Ascending aorta (tissue), 2 donors: ENCODE results near the gene FOXO1. TPM values are rescaled to one million over a fixed set of nuclear protein-coding genes. Genes with fewer than 3 reads are reported as not detected.

ENCODE experiments used
- DNase-seq, 2 donors: peaks; one replicate each; pipeline ENCODE4 v3.0.0-alpha.2; 2019; ENCODE audit warnings: low spot score in 2 of 2
- H3K27ac ChIP-seq, 2 donors: fragments of 200-600 bp; sonication (generic); one replicate each; pipeline ENCODE4 v1.5.1; 2016 to 2017; ENCODE audit warnings: mild to moderate bottlenecking in 1 of 2
- H3K27me3 ChIP-seq: fragments of 200-600 bp; sonication (generic); one replicate; pipeline ENCODE4 v1.5.1; 2017
- H3K36me3 ChIP-seq, 2 donors: fragments of 200-600 bp; sonication (generic); one replicate each; pipeline ENCODE4 v1.5.1; 2016
- H3K4me1 ChIP-seq, 2 donors: fragments of 200-600 bp; sonication (generic); one replicate each; pipeline ENCODE4 v1.5.1; 2016 to 2017; ENCODE audit warnings: mild to moderate bottlenecking in 1 of 2
- H3K4me3 ChIP-seq, 2 donors: fragments of 200-600 bp; sonication (generic); one replicate each; pipeline ENCODE4 v1.5.1; 2016 to 2017; ENCODE audit warnings: mild to moderate bottlenecking in 1 of 2
- H3K9me3 ChIP-seq, 2 donors: fragments of 200-600 bp; sonication (generic); one replicate each; pipeline ENCODE4 v1.5.1; 2016
- intact Hi-C: fragments of 100-400 bp; cut with DNase I; formaldehyde crosslinking; loops from one replicate; pipeline ENCODE4 v1.15.1; 2023
- total RNA-seq: library from RNA; depleted of rRNA; stranded (reverse); fragments of >200 nt; gene quantifications from one replicate; pipeline ENCODE4 v1.1.0, GENCODE V29; 2016
- TF ChIP-seq, protein P1 (sequence below), 3 experiments: fragments of 200-600 bp in 2 of 3; fragments of 450-650 bp in 1 of 3; sonication (generic) in 2 of 3; IDR thresholded peaks; one replicate each; pipeline ENCODE4 v1.5.1; 2016 to 2019; ENCODE audit warnings: antibody characterized with exemption in 3 of 3, mild to moderate bottlenecking in 1 of 3, moderate library complexity in 1 of 3

FOXO1 gene
- total RNA-seq, 1 donor from 2014 or later = 65.1 TPM

DNA sequence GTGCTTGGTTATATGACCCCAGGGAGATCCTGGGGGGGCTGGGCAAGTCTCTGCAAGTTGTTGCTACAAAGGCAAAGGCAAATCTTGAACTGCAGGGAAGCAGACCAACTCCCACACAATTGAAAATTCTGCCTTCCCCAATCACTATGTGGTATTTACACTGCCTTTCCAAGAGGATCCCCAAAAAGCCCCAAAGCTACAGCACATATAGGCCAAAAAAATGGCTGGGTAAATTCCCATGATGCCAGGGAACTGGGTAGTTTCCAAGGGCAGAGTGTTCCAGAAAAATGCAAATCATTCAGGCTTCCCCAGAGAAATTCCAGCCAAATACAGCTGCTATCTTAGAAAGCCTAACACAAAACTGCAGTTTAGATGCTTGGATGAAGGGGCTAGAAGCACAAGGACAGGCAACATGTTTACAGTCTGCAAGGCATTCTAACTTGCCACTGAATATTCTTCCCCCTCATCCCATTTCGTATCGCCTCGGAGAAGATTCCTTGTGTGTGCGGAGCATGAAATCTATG is 6.2 kb downstream of the FOXO1 start:
- intact Hi-C loops = loop anchor here (5.0 to 10.0 kb wide), 2 partner anchors 68 to 1385 kb away; partner anchors contain the start of gene DGKH
- no peak for DNase-seq
- Histone ChIP-seq H3K4me1 (peaks cover 0 to 39% of the 10 kb centered on the region in 2 donors), H3K9me3 (no peaks in the 10 kb centered on the region), H3K36me3 (no peaks in the 10 kb centered on the region), H3K27ac (no peak overlapping the region), H3K27me3 (no peaks in the 10 kb centered on the region), H3K4me3 (peak overlapping the region in 1 of 2 donors; percentile 2)
- TF ChIP-seq, protein P1, sequence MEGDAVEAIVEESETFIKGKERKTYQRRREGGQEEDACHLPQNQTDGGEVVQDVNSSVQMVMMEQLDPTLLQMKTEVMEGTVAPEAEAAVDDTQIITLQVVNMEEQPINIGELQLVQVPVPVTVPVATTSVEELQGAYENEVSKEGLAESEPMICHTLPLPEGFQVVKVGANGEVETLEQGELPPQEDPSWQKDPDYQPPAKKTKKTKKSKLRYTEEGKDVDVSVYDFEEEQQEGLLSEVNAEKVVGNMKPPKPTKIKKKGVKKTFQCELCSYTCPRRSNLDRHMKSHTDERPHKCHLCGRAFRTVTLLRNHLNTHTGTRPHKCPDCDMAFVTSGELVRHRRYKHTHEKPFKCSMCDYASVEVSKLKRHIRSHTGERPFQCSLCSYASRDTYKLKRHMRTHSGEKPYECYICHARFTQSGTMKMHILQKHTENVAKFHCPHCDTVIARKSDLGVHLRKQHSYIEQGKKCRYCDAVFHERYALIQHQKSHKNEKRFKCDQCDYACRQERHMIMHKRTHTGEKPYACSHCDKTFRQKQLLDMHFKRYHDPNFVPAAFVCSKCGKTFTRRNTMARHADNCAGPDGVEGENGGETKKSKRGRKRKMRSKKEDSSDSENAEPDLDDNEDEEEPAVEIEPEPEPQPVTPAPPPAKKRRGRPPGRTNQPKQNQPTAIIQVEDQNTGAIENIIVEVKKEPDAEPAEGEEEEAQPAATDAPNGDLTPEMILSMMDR (IDR thresholded peaks at IDR 0.05) = no peak

DNA sequence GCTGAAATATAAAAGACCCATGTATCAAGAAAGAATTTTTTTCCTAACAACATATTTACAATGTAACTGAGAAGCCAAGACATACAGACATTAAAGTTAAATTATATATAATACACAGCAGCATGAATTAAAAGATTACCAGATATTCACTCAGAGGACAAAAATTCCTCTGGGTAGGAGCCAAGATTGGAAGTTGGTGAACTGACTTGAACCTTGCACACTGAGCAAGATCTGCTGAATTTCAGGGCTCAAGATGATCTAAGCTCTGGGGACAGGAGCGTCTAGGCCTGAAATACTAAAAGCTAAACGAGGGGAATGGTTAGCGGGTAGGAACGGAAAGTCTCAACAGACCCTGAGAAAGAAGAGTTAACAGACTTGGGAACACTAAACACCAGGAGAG is 8.5 kb downstream of the FOXO1 start:
- H3K9me3 ChIP-seq = no peaks in the 10 kb centered on the region
- intact Hi-C loops = no loop called here
- no peaks in the 10 kb centered on the region for H3K27me3 ChIP-seq
- no peak overlapping the region for H3K4me3 ChIP-seq
- TF ChIP-seq, protein P1 (IDR thresholded peaks at IDR 0.05) = no peak
- no peak overlapping the region for H3K27ac ChIP-seq
- no peaks in the 10 kb centered on the region for H3K36me3 ChIP-seq
- peaks cover 0 to 52% of the 10 kb centered on the region in 2 donors for H3K4me1 ChIP-seq
- DNase-seq = no peak

DNA sequence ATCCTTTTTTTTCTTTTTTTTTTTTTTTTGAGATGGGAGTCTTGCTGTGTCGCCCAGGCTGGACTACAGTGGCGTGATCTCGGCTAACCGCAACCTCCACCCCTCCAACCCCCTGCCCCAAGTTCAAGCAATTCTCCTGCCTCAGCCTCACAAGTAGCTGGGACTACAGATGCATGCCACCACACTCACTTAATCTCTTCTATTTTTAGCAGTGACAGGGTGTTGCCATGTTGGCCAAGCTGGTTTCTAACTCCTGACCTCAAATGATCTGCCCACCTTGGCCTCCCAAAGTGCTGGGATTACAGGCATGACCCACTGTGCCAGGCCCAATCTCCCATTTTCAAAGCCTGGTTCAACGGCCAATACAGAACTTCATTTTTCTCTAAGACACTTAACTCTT is 9.1 kb downstream of the FOXO1 start:
- TF ChIP-seq, protein P1 (IDR thresholded peaks at IDR 0.05) = no peak
- Histone ChIP-seq H3K27ac (no peak overlapping the region), H3K4me3 (no peak overlapping the region), H3K27me3 (no peaks in the 10 kb centered on the region), H3K4me1 (peaks cover 0 to 53% of the 10 kb centered on the region in 2 donors), H3K36me3 (no peaks in the 10 kb centered on the region), H3K9me3 (no peaks in the 10 kb centered on the region)
- intact Hi-C loops = no loop called here
- no peak for DNase-seq

DNA sequence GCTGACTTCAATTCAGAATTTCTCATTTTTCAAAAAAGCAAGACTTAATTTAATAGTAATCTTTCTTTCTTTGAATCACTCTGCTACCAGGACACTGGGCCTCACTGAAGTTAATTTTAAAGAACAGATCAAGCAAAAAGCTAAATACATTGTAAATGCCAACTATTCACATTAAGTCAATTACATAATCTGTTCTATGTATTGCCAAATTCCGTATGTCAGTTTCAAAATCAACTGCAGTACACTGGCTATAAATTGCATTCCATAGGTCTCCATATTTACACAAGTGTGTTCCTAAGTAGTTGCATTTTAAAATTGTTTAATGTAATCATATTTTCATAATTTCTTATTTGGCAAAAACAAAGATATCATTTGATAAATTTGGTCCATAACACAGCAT is 10.1 kb downstream of the FOXO1 start:
- intact Hi-C loops = no loop called here
- H3K36me3 ChIP-seq = no peaks in the 10 kb centered on the region
- H3K4me3 ChIP-seq = no peak overlapping the region
- peaks cover 0 to 45% of the 10 kb centered on the region in 2 donors for H3K4me1 ChIP-seq
- no peak for DNase-seq
- H3K27ac ChIP-seq = no peak overlapping the region
- TF ChIP-seq, protein P1 (IDR thresholded peaks at IDR 0.05) = no peak
- no peaks in the 10 kb centered on the region for H3K9me3 ChIP-seq
- no peaks in the 10 kb centered on the region for H3K27me3 ChIP-seq

DNA sequence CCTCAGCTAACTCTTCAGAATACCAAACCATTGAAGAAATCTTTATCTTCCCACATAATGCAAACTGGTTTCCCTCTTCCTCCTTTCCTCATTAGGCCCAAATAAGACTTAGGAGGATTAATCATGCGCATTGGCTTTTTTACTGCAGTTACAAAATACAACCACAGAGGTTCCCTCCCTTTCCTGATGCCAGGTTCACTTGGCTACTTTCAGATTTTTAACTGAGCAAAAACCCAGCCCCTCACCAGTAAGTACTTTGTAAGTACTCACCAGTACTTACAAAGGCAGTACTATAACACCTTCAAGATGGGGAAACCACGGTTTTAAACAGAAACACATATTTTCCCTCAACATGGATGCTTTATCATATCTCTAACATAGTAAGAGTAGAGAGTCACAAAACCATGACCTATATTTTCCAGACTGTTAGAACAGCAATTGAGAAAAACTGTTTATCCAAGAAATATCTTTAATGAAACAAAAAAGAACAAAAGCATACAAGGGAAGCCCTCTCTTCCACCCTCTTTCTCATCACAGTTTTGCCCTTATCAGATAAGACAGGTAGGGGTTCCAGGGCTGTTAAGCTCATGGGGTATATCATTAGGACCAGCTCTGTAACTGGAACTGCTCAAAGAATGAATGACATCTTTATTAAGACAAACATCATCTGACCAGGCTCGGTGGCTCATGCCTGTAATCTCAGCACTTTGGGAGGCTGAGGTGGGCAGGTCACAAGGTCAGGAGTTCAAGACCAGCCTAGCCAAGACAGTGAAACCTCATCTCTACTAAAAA is 12.7 kb downstream of the FOXO1 start:
- TF ChIP-seq, protein P1 (IDR thresholded peaks at IDR 0.05) = no peak
- H3K27me3 ChIP-seq = no peaks in the 10 kb centered on the region
- no peak overlapping the region for H3K27ac ChIP-seq
- intact Hi-C loops = no loop called here
- DNase-seq = no peak
- H3K4me3 ChIP-seq = no peak overlapping the region
- no peaks in the 10 kb centered on the region for H3K9me3 ChIP-seq
- H3K4me1 ChIP-seq = peaks cover 0 to 44% of the 10 kb centered on the region in 2 donors
- no peaks in the 10 kb centered on the region for H3K36me3 ChIP-seq
